ENCODE measurements around the gene PIPOX. TPM values are rescaled to one million over a fixed set of nuclear protein-coding genes. Genes with fewer than 3 reads are reported as not detected.

Gene PIPOX
- total RNA-seq, 1 donor from 2014 or later: 3.7 TPM

- Mint-ChIP-seq H3K4me3 (no peak overlapping the region), H3K36me3 (peaks cover 15% of the 10 kb centered on the region), H3K9me3 (no peaks in the 10 kb centered on the region), H3K4me1 (peaks cover 6% of the 10 kb centered on the region), H3K27me3 (ENCODE audit: insufficient read depth, low read depth) (peaks cover 7% of the 10 kb centered on the region), H3K27ac (no peak overlapping the region)
- Histone ChIP-seq H3K9me3 (ENCODE audit: low read depth) (no peaks in the 10 kb centered on the region), H3K4me3 (no peak overlapping the region), H3K9ac (no peak overlapping the region), H2AFZ (replicated peaks) (no peak overlapping the region), H3K27ac (no peak overlapping the region), H4K20me1 (ENCODE audit: low read depth) (no peaks in the 10 kb centered on the region), H3K27me3 (no peaks in the 10 kb centered on the region), H3K4me1 (peaks cover 24% of the 10 kb centered on the region), H3K4me2 (peak overlapping the region; percentile 24), H3F3A (ENCODE audit: low read depth) (peaks cover 27% of the 10 kb centered on the region), H3K36me3 (no peaks in the 10 kb centered on the region), H3K79me2 (ENCODE audit: low read depth) (no peaks in the 10 kb centered on the region)
- no peak for DNase-seq (ENCODE audit: low spot score)
- TF ChIP-seq EZH2 (IDR thresholded peaks at IDR 0.05) (no peak), CTCF (IDR thresholded peaks at IDR 0.05) (no peak), EZH2phosphoT487 (IDR thresholded peaks at IDR 0.05) (no peak)
Measured at GRCh38 chr17:29091606-29092289, 48.8 kb downstream of the PIPOX start.

- peaks cover 20% of the 10 kb centered on the region for H3K36me3 Mint-ChIP-seq
- no peak overlapping the region for H3K4me3 Mint-ChIP-seq
- DNase-seq (ENCODE audit: low spot score): no peak
- no peaks in the 10 kb centered on the region for H4K20me1 ChIP-seq (ENCODE audit: low read depth)
- H3K4me1 Mint-ChIP-seq: peaks cover 6% of the 10 kb centered on the region
- peaks cover 9% of the 10 kb centered on the region for H3K27me3 Mint-ChIP-seq (ENCODE audit: insufficient read depth, low read depth)
- no peak overlapping the region for H2AFZ ChIP-seq (replicated peaks)
- no peak overlapping the region for H3K4me2 ChIP-seq
- no peak overlapping the region for H3K9ac ChIP-seq
- TF ChIP-seq CTCF (IDR thresholded peaks at IDR 0.05) (no peak), EZH2phosphoT487 (IDR thresholded peaks at IDR 0.05) (no peak), EZH2 (IDR thresholded peaks at IDR 0.05) (no peak)
- H3K79me2 ChIP-seq (ENCODE audit: low read depth): no peaks in the 10 kb centered on the region
- H3K9me3 ChIP-seq (ENCODE audit: low read depth): no peaks in the 10 kb centered on the region
- H3K4me1 ChIP-seq: peaks cover 13% of the 10 kb centered on the region
- no peak overlapping the region for H3K27ac ChIP-seq
- no peaks in the 10 kb centered on the region for H3K9me3 Mint-ChIP-seq
- no peaks in the 10 kb centered on the region for H3K27me3 ChIP-seq
- no peak overlapping the region for H3K4me3 ChIP-seq
- H3K27ac Mint-ChIP-seq: no peak overlapping the region
- H3K36me3 ChIP-seq: no peaks in the 10 kb centered on the region
- peaks cover 14% of the 10 kb centered on the region for H3F3A ChIP-seq (ENCODE audit: low read depth)
Measured at GRCh38 chr17:29093090-29093871, 50.3 kb downstream of the PIPOX start.

GRCh38 chr17:29094101-29094708 lies 51.3 kb downstream of the PIPOX start:
- no peaks in the 10 kb centered on the region for H3K9me3 Mint-ChIP-seq
- Histone ChIP-seq H3K4me2 (no peak overlapping the region), H2AFZ (replicated peaks) (no peak overlapping the region), H3K9ac (no peak overlapping the region), H3F3A (ENCODE audit: low read depth) (peaks cover 9% of the 10 kb centered on the region), H3K36me3 (no peaks in the 10 kb centered on the region), H3K27ac (no peak overlapping the region), H3K9me3 (ENCODE audit: low read depth) (no peaks in the 10 kb centered on the region), H4K20me1 (ENCODE audit: low read depth) (no peaks in the 10 kb centered on the region), H3K4me1 (peaks cover 13% of the 10 kb centered on the region), H3K79me2 (ENCODE audit: low read depth) (no peaks in the 10 kb centered on the region), H3K27me3 (no peaks in the 10 kb centered on the region), H3K4me3 (no peak overlapping the region)
- no peak for TF ChIP-seq CTCF (IDR thresholded peaks at IDR 0.05)
- no peak for TF ChIP-seq EZH2 (IDR thresholded peaks at IDR 0.05)
- no peak for TF ChIP-seq EZH2phosphoT487 (IDR thresholded peaks at IDR 0.05)
- no peak for DNase-seq (ENCODE audit: low spot score)
- H3K4me3 Mint-ChIP-seq: no peak overlapping the region
- H3K27me3 Mint-ChIP-seq (ENCODE audit: insufficient read depth, low read depth): peaks cover 5% of the 10 kb centered on the region
- H3K27ac Mint-ChIP-seq: peak overlapping the region; percentile 63
- peaks cover 6% of the 10 kb centered on the region for H3K4me1 Mint-ChIP-seq
- H3K36me3 Mint-ChIP-seq: peaks cover 21% of the 10 kb centered on the region
